ENCODE measurements around the gene TIMM17A. TPM values are rescaled to one million over a fixed set of nuclear protein-coding genes. Genes with fewer than 3 reads are reported as not detected.
"Not testable (repeated sequence)": the region's sequence is repeated elsewhere in the genome, so short reads cannot be mapped to it uniquely, and the experiment has no call there.

Gene TIMM17A
- total RNA-seq, 1 donor from 2014 or later, result 50.8 TPM

- no peak for DNase-seq (ENCODE audit: extremely low spot score, unreplicated experiment)
- Mint-ChIP-seq H3K27ac (ENCODE audit: unreplicated experiment) (no peak overlapping the region), H3K9me3 (ENCODE audit: unreplicated experiment) (no peaks in the 10 kb centered on the region), H3K27me3 (ENCODE audit: unreplicated experiment) (peaks cover 5% of the 10 kb centered on the region), H3K4me1 (ENCODE audit: unreplicated experiment) (peaks cover 13% of the 10 kb centered on the region), H3K4me3 (ENCODE audit: unreplicated experiment) (no peak overlapping the region), H3K36me3 (ENCODE audit: unreplicated experiment) (no peaks in the 10 kb centered on the region)
- no peak for TF ChIP-seq CTCF (IDR thresholded peaks at IDR 0.05)
These were observed 61.8 kb downstream of the TIMM17A start for GRCh38 chr1:202016811-202017748.

- H3K27ac Mint-ChIP-seq (ENCODE audit: unreplicated experiment), result no peak overlapping the region
- no peaks in the 10 kb centered on the region for H3K9me3 Mint-ChIP-seq (ENCODE audit: unreplicated experiment)
- H3K4me3 Mint-ChIP-seq (ENCODE audit: unreplicated experiment), result no peak overlapping the region
- H3K36me3 Mint-ChIP-seq (ENCODE audit: unreplicated experiment), result no peaks in the 10 kb centered on the region
- no peak for DNase-seq (ENCODE audit: extremely low spot score, unreplicated experiment)
- peaks cover 5% of the 10 kb centered on the region for H3K27me3 Mint-ChIP-seq (ENCODE audit: unreplicated experiment)
- TF ChIP-seq CTCF (IDR thresholded peaks at IDR 0.05), result no peak
- H3K4me1 Mint-ChIP-seq (ENCODE audit: unreplicated experiment), result peaks cover 16% of the 10 kb centered on the region
These were observed 62.6 kb downstream of the TIMM17A start for GRCh38 chr1:202017749-202018467.

- DNase-seq (ENCODE audit: extremely low spot score, unreplicated experiment), result no peak
- H3K36me3 Mint-ChIP-seq (ENCODE audit: unreplicated experiment), result no peaks in the 10 kb centered on the region
- H3K27me3 Mint-ChIP-seq (ENCODE audit: unreplicated experiment), result peaks cover 5% of the 10 kb centered on the region
- H3K9me3 Mint-ChIP-seq (ENCODE audit: unreplicated experiment), result no peaks in the 10 kb centered on the region
- no peak for TF ChIP-seq CTCF (IDR thresholded peaks at IDR 0.05)
- H3K4me3 Mint-ChIP-seq (ENCODE audit: unreplicated experiment), result no peak overlapping the region
- H3K27ac Mint-ChIP-seq (ENCODE audit: unreplicated experiment), result no peak overlapping the region
- peaks cover 21% of the 10 kb centered on the region for H3K4me1 Mint-ChIP-seq (ENCODE audit: unreplicated experiment)
These were observed 63.3 kb downstream of the TIMM17A start for GRCh38 chr1:202018468-202019234.

GRCh38 chr1:202019235-202019558 lies 63.9 kb downstream of the TIMM17A start:
- not testable (repeated sequence) for H3K27ac Mint-ChIP-seq (ENCODE audit: unreplicated experiment)

More at GRCh38 chr1:202019235-202019558, 63.9 kb downstream of the TIMM17A start:
- H3K36me3 Mint-ChIP-seq (ENCODE audit: unreplicated experiment); H3K27me3 Mint-ChIP-seq (ENCODE audit: unreplicated experiment); H3K4me3 Mint-ChIP-seq (ENCODE audit: unreplicated experiment); DNase-seq (ENCODE audit: extremely low spot score, unreplicated experiment); H3K9me3 Mint-ChIP-seq (ENCODE audit: unreplicated experiment): not testable (repeated sequence)
- peaks cover 21% of the 10 kb centered on the region for H3K4me1 Mint-ChIP-seq (ENCODE audit: unreplicated experiment)

Small RNA genes lying within 50 kb of the gene (microRNA-seq; reads per million reads assigned to microRNA genes)
- not detected for gene MIR6740 (ENCODE audit: unreplicated experiment)

Other genes starting within 250 kb of the TIMM17A start
- 63.3 and 65.0 TPM in 2 replicates for gene IPO9, start 126.3 kb upstream of the TIMM17A start, total RNA-seq
- gene SHISA4, start 66.6 kb upstream of the TIMM17A start, total RNA-seq, result 31.4 and 32.1 TPM in 2 replicates
- gene LMOD1, start 9.0 kb upstream of the TIMM17A start, total RNA-seq, result 15.1 and 15.9 TPM in 2 replicates
- gene RNPEP, start 27.1 kb downstream of the TIMM17A start, total RNA-seq, result 51.4 and 53.9 TPM in 2 replicates
- gene ELF3, start 55.1 kb downstream of the TIMM17A start, total RNA-seq, result 0.26 and 0.56 TPM in 2 replicates
- gene GPR37L1, start 167.4 kb downstream of the TIMM17A start, total RNA-seq, result not detected in 2 replicates
- 75.8 and 86.4 TPM in 2 replicates for gene ARL8A, start 189.2 kb downstream of the TIMM17A start, total RNA-seq
- not detected in 2 replicates for gene PTPN7, start 205.1 kb downstream of the TIMM17A start, total RNA-seq
- 9.4 and 9.9 TPM in 2 replicates for gene LGR6, start 238.3 kb downstream of the TIMM17A start, total RNA-seq

Measured in osteocyte (in vitro differentiated cells).